ENCODE data around the gene GPR68.

- no peak for TF ChIP-seq SPI1 (IDR thresholded peaks at IDR 0.05; ENCODE audit: low read depth, low read length)
- TF ChIP-seq POLR2A (IDR thresholded peaks at IDR 0.05; ENCODE audit: low read depth, low read length), result no peak
- no peak for TF ChIP-seq POLR2AphosphoS5 (IDR thresholded peaks at IDR 0.05; ENCODE audit: low read depth, low read length)
- TF ChIP-seq TAF1 (IDR thresholded peaks at IDR 0.05; ENCODE audit: low read depth, low read length), result no peak
- TF ChIP-seq POU2F2 (IDR thresholded peaks at IDR 0.05; ENCODE audit: low read depth, low read length), result no peak
These were observed 9.8 kb downstream of the GPR68 start for GRCh38 chr14:91234791-91235114.
